Chondrocyte (in vitro differentiated cells): ENCODE results near the gene COL25A1. TPM values are rescaled to one million over a fixed set of nuclear protein-coding genes. Genes with fewer than 3 reads are reported as not detected.

ENCODE experiments used
- DNase-seq: peaks from one replicate; pipeline ENCODE4 v3.0.0; 2021; ENCODE audit warnings: mixed read lengths, low spot score
- H3K27ac Mint-ChIP-seq: one replicate; pipeline ENCODE4 v1.8.0; 2021; ENCODE audit warnings: mild to moderate bottlenecking, moderate library complexity, mixed read lengths; ENCODE audit not compliant: unreplicated experiment
- H3K27me3 Mint-ChIP-seq: 2 replicates; pipeline ENCODE4 v1.8.0; 2021; ENCODE audit warnings: low read depth, mixed read lengths
- H3K36me3 Mint-ChIP-seq: 2 replicates; pipeline ENCODE4 v1.8.0; 2021; ENCODE audit warnings: low read depth, mixed read lengths
- H3K4me1 Mint-ChIP-seq: 2 replicates; pipeline ENCODE4 v1.8.0; 2021; ENCODE audit warnings: low read depth, mild to moderate bottlenecking, mixed read lengths
- H3K4me3 Mint-ChIP-seq: one replicate; pipeline ENCODE4 v1.8.0; 2021; ENCODE audit warnings: mild to moderate bottlenecking, moderate library complexity, mixed read lengths; ENCODE audit not compliant: unreplicated experiment
- H3K9me3 Mint-ChIP-seq: 2 replicates; pipeline ENCODE4 v1.8.0; 2021; ENCODE audit warnings: low read depth, mixed read lengths
- CTCF ChIP-seq: fragments of 200-600 bp; sonication (generic); IDR thresholded peaks from 2 replicates; pipeline ENCODE4 v1.5.0; 2021; ENCODE audit warnings: antibody characterized with exemption, mild to moderate bottlenecking, moderate library complexity
- total RNA-seq: library from RNA; stranded (reverse); gene quantifications from 3 replicates; pipeline ENCODE4 v1.2.1, GENCODE V29; 2021

The COL25A1 gene
- total RNA-seq, 1 donor from 2014 or later, result 0.45 TPM

DNA sequence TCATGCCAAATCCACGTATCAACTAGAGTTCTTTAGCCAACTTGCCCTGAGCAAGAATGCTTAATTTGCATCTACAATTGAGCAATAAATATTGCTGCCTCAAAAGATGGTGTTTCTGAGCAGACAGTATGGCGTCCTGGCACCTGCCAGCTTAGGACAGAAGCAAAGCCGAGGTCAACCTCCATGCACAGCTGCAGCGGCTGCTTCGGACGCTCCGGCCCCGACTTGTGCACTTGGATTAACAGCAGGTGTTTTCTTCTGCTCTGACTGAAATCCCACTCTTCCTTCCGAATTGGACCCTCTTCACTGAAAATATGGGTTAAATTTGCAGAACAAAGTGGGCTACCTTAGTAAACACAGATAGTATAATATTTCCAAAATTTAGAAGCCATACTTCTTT lies 324.4 kb downstream of the COL25A1 start:
- DNase-seq, result no peak
- no peaks in the 10 kb centered on the region for H3K27me3 Mint-ChIP-seq
- H3K9me3 Mint-ChIP-seq, result no peaks in the 10 kb centered on the region
- peaks cover 9% of the 10 kb centered on the region for H3K4me1 Mint-ChIP-seq
- no peak overlapping the region for H3K27ac Mint-ChIP-seq
- peaks cover 2% of the 10 kb centered on the region for H3K36me3 Mint-ChIP-seq
- H3K4me3 Mint-ChIP-seq, result no peak overlapping the region
- no peak for TF ChIP-seq CTCF

- Mint-ChIP-seq H3K9me3 (peaks cover 2% of the 10 kb centered on the region), H3K27me3 (no peaks in the 10 kb centered on the region), H3K36me3 (no peaks in the 10 kb centered on the region), H3K27ac (no peak overlapping the region), H3K4me1 (no peaks in the 10 kb centered on the region), H3K4me3 (no peak overlapping the region)
- no peak for TF ChIP-seq CTCF
- no peak for DNase-seq
Measured at GRCh38 chr4:108972613-108973283, 329.7 kb downstream of the COL25A1 start.

- no peaks in the 10 kb centered on the region for H3K4me1 Mint-ChIP-seq
- peaks cover 2% of the 10 kb centered on the region for H3K9me3 Mint-ChIP-seq
- TF ChIP-seq CTCF, result no peak
Measured at GRCh38 chr4:108971473-108971872, 331.0 kb downstream of the COL25A1 start.

DNA sequence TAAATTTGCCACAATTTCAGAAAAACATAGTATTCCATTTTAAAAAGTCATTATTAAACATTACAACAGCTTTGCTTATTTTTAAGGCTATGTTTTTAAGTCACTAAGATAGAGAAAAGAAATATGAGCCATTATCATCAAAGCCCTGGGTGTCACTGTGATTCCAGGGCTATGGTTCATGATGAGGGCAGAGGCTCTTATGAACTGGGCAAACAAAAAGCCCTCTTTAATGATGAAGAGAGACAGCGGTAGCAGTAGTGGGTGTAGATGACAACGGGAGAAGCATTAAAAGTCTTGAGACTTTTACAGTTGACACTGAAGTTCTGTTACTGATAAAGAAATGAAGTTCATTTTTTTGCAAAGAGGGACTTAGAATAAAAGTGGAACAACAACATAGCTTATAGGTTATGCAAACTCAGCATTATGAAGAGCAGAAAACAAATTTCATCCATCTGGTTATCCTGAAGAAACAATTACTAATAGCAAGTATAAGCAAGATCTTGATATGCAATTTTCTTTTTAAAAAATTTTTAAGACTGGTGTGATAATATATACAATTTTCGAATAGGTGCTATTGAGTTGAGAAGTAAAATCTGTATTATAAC lies 336.9 kb downstream of the COL25A1 start:
- TF ChIP-seq CTCF, result no peak
- H3K27ac Mint-ChIP-seq, result no peak overlapping the region
- no peak overlapping the region for H3K4me3 Mint-ChIP-seq
- DNase-seq, result no peak
- H3K27me3 Mint-ChIP-seq, result no peaks in the 10 kb centered on the region
- no peaks in the 10 kb centered on the region for H3K36me3 Mint-ChIP-seq
- H3K4me1 Mint-ChIP-seq, result no peaks in the 10 kb centered on the region
- peaks cover 2% of the 10 kb centered on the region for H3K9me3 Mint-ChIP-seq

More at GRCh38 chr4:108971473-108971872, 331.0 kb downstream of the COL25A1 start:
- DNase-seq, result no peak
- H3K36me3 Mint-ChIP-seq, result no peaks in the 10 kb centered on the region
- H3K27me3 Mint-ChIP-seq, result no peaks in the 10 kb centered on the region
- no peak overlapping the region for H3K4me3 Mint-ChIP-seq
- no peak overlapping the region for H3K27ac Mint-ChIP-seq

DNA sequence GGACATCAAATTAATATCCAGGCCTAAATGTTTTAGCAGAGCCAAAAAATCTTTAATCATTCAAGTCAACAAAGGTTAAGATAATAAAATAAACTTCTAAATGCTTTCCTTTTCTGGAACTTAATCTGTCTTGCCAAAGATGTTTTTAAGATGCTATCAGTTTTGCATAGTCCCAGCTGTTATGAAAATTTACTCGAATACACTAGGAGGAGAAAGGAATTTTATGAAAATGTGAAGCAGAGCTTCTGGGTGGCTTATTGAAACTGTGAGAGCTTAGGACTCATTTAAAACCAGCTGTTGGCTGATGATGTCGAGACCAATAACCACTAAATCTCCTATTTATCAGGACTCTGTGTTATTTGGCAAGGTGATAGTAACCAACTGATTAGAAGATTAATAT lies 337.4 kb downstream of the COL25A1 start:
- no peak overlapping the region for H3K27ac Mint-ChIP-seq
- no peaks in the 10 kb centered on the region for H3K36me3 Mint-ChIP-seq
- no peak overlapping the region for H3K4me3 Mint-ChIP-seq
- no peak for TF ChIP-seq CTCF
- no peak for DNase-seq
- H3K27me3 Mint-ChIP-seq, result no peaks in the 10 kb centered on the region
- H3K9me3 Mint-ChIP-seq, result peaks cover 2% of the 10 kb centered on the region
- peaks cover under 1% of the 10 kb centered on the region for H3K4me1 Mint-ChIP-seq
